HUES6 (cell line): ENCODE measurements around the gene KIF16B.

Experiments used
- H3K27ac ChIP-seq: 2 replicates; pipeline ENCODE4 v1.7.0; 2013; ENCODE audit warnings: low read depth, mild to moderate bottlenecking, low read length, inconsistent platforms
- H3K27me3 ChIP-seq: 2 replicates; pipeline ENCODE4 v1.6.1; 2013; ENCODE audit warnings: low read length; ENCODE audit not compliant: control insufficient read depth, insufficient read depth
- H3K36me3 ChIP-seq: 2 replicates; pipeline ENCODE4 v1.6.1; 2013; ENCODE audit warnings: low read length; ENCODE audit not compliant: control insufficient read depth, insufficient read depth
- H3K4me1 ChIP-seq: 2 replicates; pipeline ENCODE4 v1.6.1; 2013; ENCODE audit warnings: low read length; ENCODE audit not compliant: control insufficient read depth, insufficient read depth
- H3K4me3 ChIP-seq: 2 replicates; pipeline ENCODE4 v1.5.1; 2013; ENCODE audit warnings: low read depth, low read length
- H3K9ac ChIP-seq: one replicate; pipeline ENCODE4 v1.6.1; 2013; ENCODE audit warnings: mild to moderate bottlenecking, low read length
- H3K9me3 ChIP-seq: 2 replicates; pipeline ENCODE4 v1.6.1; 2013; ENCODE audit warnings: low read depth, low read length; ENCODE audit not compliant: control insufficient read depth, insufficient read depth

KIF16B gene

DNA sequence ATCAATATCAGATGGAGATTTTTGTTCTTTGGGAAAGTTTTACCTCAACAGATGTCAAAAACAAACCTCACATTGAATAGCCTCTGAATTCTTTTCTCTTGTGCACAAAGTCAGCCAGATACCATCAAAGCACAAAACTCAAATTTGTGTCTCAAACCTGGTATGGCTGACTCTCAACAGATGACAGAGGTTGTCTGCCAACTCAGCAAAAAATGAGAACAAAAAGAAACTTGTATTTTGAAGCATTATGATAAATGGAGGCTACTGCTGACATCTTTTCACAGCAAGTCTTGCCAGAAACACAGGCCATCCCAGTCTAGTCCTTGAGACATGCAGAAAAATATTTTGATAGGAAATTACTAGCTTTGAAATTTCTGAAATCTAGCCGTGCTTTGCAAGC lies 79.8 kb downstream of the KIF16B start:
- H3K36me3 ChIP-seq: no peaks in the 10 kb centered on the region
- H3K27ac ChIP-seq: no peak overlapping the region
- H3K9me3 ChIP-seq: no peaks in the 10 kb centered on the region
- no peaks in the 10 kb centered on the region for H3K4me1 ChIP-seq
- no peak overlapping the region for H3K4me3 ChIP-seq
- no peak overlapping the region for H3K9ac ChIP-seq
- H3K27me3 ChIP-seq: no peaks in the 10 kb centered on the region

DNA sequence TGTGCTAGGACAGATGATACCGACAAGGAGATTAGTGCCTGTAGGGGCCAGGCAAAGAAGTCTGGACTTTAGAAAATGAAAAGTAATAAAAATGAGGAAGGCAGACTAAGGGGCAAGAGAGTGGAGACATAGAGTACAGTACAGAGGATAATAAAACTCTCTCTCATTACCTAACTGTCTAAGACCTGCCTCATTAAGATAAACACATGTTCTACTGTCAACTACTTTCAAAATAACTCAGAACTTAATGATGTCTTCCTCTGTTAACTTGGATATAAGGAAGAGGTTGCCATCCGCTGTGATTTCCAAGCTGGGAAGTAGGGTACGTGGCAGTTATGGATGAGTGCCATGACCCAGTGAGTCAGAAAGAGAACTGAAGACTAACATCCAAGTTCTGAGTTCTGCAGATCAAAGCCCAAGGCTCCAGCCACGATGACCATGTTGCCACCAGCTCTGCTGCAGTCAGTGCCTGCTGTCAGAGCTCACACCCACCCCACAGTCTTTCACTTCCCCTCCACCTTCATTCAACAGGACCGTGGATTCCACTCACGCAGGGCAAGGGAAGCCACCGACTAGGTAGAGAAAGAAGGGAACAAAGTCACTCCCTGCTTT lies 81.8 kb downstream of the KIF16B start:
- Histone ChIP-seq H3K9me3 (no peaks in the 10 kb centered on the region), H3K9ac (no peak overlapping the region), H3K27me3 (no peaks in the 10 kb centered on the region), H3K4me1 (no peaks in the 10 kb centered on the region), H3K4me3 (no peak overlapping the region), H3K27ac (no peak overlapping the region), H3K36me3 (no peaks in the 10 kb centered on the region)

DNA sequence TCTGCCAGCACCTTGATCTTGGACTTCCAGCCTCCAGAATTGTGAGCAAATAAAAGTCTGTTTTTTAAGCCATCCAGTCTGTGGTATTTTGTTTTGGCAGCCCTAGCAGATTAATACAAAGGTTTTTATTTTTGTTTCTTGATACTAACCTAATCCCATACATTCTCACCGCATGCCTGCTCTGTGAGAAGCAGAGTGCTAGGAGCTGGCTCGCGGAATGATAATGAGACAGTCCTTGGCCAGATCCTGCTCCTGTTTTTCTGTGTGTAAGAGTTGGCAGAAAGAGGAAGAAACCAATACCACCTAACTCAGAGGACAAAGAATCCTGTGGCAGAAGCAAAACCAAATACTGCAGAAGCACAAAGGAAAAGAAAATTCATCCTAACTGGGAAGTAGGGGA lies 82.6 kb downstream of the KIF16B start:
- H3K9ac ChIP-seq: no peak overlapping the region
- H3K9me3 ChIP-seq: no peaks in the 10 kb centered on the region
- no peak overlapping the region for H3K27ac ChIP-seq
- H3K27me3 ChIP-seq: no peaks in the 10 kb centered on the region
- no peak overlapping the region for H3K4me3 ChIP-seq
- H3K36me3 ChIP-seq: no peaks in the 10 kb centered on the region
- H3K4me1 ChIP-seq: no peaks in the 10 kb centered on the region

DNA sequence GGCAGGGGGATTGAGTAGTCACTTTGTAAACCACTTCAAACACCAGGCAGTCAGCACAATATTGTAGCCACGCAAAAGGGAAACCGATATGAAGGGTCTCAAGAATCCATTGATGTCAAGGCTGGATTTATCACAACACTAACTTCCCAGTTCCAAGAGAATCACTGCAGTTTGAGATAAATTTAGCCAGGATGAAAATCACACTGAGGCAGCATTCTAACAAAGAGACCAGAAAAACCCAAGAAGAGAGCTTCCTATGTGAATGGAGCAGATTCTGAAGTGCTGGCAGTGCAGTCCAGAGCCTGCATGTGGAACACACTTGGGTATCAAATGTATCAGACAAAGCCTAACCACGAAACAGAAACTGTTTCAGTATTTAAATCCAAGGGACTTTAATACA lies 84.6 kb downstream of the KIF16B start:
- no peak overlapping the region for H3K4me3 ChIP-seq

DNA sequence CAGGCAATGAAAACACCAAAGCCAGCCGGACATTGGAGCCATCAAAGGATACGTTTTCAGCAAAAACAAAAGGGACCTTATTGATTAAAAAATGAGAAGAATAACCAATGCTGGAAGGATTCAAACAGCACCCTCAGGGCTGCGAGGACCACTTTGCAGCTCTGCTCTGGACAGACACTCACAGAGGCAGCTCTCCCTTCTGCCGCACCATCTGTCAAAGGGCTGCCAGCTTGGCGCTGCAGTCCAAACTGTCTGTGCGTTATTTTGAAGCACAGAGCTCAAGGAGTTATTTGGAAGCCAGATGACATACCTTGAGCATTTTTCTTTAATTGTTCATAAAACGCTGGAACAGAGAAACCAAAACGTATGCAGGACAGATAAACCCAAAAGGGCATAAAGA lies 85.2 kb downstream of the KIF16B start:
- no peaks in the 10 kb centered on the region for H3K36me3 ChIP-seq
- no peak overlapping the region for H3K4me3 ChIP-seq
- no peak overlapping the region for H3K9ac ChIP-seq
- H3K27me3 ChIP-seq: no peaks in the 10 kb centered on the region
- no peaks in the 10 kb centered on the region for H3K4me1 ChIP-seq
- no peak overlapping the region for H3K27ac ChIP-seq
- H3K9me3 ChIP-seq: no peaks in the 10 kb centered on the region

More for the DNA sequence above, 84.6 kb downstream of the KIF16B start:
- Histone ChIP-seq H3K36me3 (no peaks in the 10 kb centered on the region), H3K27ac (no peak overlapping the region), H3K9ac (no peak overlapping the region), H3K27me3 (no peaks in the 10 kb centered on the region), H3K9me3 (no peaks in the 10 kb centered on the region), H3K4me1 (no peaks in the 10 kb centered on the region)

DNA sequence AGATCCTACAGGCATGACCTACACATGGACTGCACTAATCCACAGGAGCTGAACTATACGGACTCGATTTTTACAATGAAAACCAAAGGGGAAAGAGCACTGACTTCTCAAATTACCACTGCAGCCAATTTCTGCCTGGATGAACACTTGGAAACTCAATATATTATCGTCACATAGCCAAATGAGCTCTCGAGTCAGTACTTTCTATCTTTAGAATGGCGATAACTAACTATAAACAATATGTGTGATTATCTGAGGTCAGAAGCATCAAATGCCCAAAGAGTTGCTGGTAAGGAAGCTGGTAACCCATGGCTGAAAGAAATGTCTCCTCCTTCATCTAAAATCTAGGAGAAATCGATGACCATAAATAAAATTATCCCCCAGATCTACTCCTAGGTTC lies 86.7 kb downstream of the KIF16B start:
- H3K9me3 ChIP-seq: no peaks in the 10 kb centered on the region
- no peak overlapping the region for H3K9ac ChIP-seq
- H3K36me3 ChIP-seq: no peaks in the 10 kb centered on the region
- no peaks in the 10 kb centered on the region for H3K27me3 ChIP-seq
- no peak overlapping the region for H3K4me3 ChIP-seq
- no peaks in the 10 kb centered on the region for H3K4me1 ChIP-seq
- no peak overlapping the region for H3K27ac ChIP-seq

DNA sequence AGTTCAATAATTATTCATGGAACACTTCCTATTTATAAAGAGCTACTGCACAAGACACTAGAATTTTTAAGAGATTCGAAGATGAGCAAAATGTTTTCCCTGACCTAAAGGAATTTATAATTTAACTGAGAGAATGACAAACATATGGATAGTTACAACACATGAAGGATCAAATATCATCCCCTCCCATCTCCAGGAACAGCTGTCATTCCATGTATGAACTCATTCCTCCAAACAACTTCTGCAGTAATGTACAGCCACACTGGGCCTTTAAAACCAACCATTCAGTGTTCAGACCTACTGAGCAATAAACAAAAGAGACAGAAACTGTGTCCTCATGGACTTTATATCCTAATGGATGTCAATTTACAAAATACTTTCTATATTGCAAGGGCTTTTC lies 87.8 kb downstream of the KIF16B start:
- no peak overlapping the region for H3K9ac ChIP-seq
- H3K36me3 ChIP-seq: no peaks in the 10 kb centered on the region
- H3K4me1 ChIP-seq: no peaks in the 10 kb centered on the region
- H3K27me3 ChIP-seq: no peaks in the 10 kb centered on the region
- no peaks in the 10 kb centered on the region for H3K9me3 ChIP-seq
- H3K4me3 ChIP-seq: no peak overlapping the region
- H3K27ac ChIP-seq: no peak overlapping the region

DNA sequence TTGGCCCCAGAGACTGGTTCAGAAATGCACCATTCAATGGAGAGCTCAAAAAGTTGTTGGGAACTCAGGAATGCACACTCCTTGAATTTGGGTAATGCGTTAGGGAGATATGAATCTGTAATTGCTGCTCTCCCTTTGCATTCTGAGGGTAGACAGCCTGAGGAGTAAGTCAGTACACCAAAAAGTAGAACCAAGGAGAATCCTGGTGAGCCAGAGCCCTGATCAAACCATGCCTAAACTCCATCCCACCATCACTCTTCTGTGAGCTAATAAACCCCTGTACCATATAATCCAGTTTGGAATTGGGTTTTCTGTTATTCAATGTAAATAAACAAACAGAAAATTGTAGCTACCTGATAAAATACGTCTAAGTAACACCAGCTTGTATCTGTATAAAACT lies 90.2 kb downstream of the KIF16B start:
- H3K9me3 ChIP-seq: no peaks in the 10 kb centered on the region
- no peak overlapping the region for H3K4me3 ChIP-seq
- no peak overlapping the region for H3K9ac ChIP-seq
- no peaks in the 10 kb centered on the region for H3K27me3 ChIP-seq
- no peak overlapping the region for H3K27ac ChIP-seq
- H3K4me1 ChIP-seq: no peaks in the 10 kb centered on the region
- no peaks in the 10 kb centered on the region for H3K36me3 ChIP-seq

DNA sequence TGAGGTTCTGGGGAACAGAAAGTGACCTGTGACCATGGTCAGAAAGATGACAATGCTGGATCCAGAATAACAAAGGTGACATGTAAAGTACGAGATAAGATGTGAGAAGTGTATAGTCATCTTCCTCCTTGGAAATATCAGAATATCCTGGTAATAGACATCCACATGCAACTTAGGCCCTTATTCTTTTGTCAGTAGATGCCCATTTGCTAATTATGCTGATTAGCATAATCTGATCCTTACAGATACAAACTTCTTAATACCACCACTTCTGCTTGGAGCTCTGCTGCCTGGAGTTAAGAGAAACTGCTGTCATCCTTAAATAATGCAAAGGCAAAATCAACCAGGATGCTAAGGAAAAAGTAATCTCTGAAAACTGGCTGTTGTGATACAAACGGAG lies 91.3 kb downstream of the KIF16B start:
- H3K9me3 ChIP-seq: no peaks in the 10 kb centered on the region
- H3K4me1 ChIP-seq: no peaks in the 10 kb centered on the region
- no peak overlapping the region for H3K4me3 ChIP-seq
- H3K27ac ChIP-seq: no peak overlapping the region
- no peaks in the 10 kb centered on the region for H3K27me3 ChIP-seq
- no peaks in the 10 kb centered on the region for H3K36me3 ChIP-seq
- no peak overlapping the region for H3K9ac ChIP-seq

DNA sequence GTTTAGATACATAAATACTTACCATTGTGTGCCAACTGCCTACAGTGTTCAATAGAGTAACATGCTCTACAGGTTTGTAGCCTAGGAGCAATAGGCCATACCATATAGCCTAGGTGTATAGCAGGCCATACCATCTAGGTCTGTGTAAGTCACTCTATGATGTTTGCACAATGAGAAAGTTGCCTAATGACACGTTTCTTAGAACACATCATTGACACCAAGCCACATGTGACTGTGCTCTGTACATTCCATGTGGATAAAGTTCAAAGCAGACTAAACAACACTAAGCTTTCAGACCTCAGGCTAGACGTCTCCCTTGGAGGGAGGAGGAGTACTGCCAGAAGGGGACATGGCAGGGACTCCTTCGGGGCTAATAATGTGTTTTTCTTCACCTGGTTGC lies 93.6 kb downstream of the KIF16B start:
- no peak overlapping the region for H3K27ac ChIP-seq
- 0 out of 2 replicates have a peak, but pooled peaks cover 2% of the 10 kb centered on the region for H3K4me1 ChIP-seq
- H3K9me3 ChIP-seq: no peaks in the 10 kb centered on the region
- no peak overlapping the region for H3K4me3 ChIP-seq
- no peak overlapping the region for H3K9ac ChIP-seq
- H3K27me3 ChIP-seq: no peaks in the 10 kb centered on the region
- H3K36me3 ChIP-seq: no peaks in the 10 kb centered on the region

DNA sequence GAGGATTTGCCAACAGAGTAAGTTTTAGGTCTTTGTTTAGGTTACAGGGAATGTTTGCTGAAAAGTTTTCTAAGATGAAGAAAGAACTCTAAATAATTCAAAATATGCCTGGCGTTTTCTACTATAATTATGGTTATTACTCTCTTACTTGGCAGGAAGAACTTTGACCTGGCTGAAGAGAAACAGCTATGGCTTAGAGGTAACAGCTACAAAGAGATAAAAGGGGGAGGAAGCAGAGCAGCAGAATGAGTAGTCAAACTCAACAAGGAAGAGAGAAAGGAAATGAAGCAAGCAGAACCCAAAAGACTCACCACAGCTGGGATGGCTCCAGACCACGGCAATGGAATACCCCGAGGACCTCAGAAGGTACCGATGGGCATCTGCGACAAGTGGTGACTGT lies 95.6 kb downstream of the KIF16B start:
- Histone ChIP-seq H3K27me3 (no peaks in the 10 kb centered on the region), H3K9me3 (no peaks in the 10 kb centered on the region), H3K36me3 (no peaks in the 10 kb centered on the region), H3K9ac (no peak overlapping the region), H3K4me1 (0 out of 2 replicates have a peak, but pooled peaks cover 2% of the 10 kb centered on the region), H3K27ac (no peak overlapping the region), H3K4me3 (no peak overlapping the region)

DNA sequence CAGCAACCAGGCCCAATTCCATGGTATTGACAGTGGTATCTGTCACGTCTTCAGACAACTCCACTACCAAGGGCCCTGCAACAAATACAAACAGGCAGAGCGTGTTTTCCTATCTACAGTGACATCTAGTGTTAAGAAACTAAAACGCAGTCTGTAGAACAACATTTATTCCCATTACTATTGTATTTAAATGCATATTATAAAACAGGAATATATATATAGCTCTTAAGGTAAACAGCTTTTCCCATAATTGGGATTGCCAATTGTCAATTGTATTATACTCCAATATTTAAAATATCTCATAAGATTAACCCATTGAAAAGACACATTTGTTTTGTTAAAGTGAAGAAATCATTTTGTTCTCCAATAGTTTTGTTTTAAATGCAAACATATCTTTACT lies 97.2 kb downstream of the KIF16B start:
- Histone ChIP-seq H3K36me3 (no peaks in the 10 kb centered on the region), H3K27me3 (no peaks in the 10 kb centered on the region), H3K9ac (no peak overlapping the region), H3K27ac (no peak overlapping the region), H3K4me1 (0 out of 2 replicates have a peak, but pooled peaks cover 2% of the 10 kb centered on the region), H3K9me3 (no peaks in the 10 kb centered on the region), H3K4me3 (no peak overlapping the region)
